Calu3 (cell line): ENCODE results near the gene HIBADH. TPM values are rescaled to one million over a fixed set of nuclear protein-coding genes. Genes with fewer than 3 reads are reported as not detected.

Experiments used
- Bru-seq: library from RNA; stranded (reverse); fragments of 400-500 nt; gene quantifications from one replicate; lab custom pipeline; 2021; lab: Mats Ljungman, UMichigan
- BruChase-seq, 2 experiments: library from RNA; stranded (reverse); fragments of 400-500 nt; gene quantifications; one replicate each; lab custom pipeline; 2021; lab: Mats Ljungman, UMichigan
- BruUV-seq: library from RNA; stranded (reverse); fragments of 400-500 nt; replicated peaks from 2 replicates; lab custom pipeline; 2021; lab: Mats Ljungman, UMichigan
- CTCF ChIA-PET: fragments of 300-600 bp; sonication (Branson Sonifier 250); formaldehyde crosslinking; loops from one replicate; lab custom pipeline; 2022; ENCODE audit warnings: antibody characterized with exemption; lab: Charles Lee
- DNase-seq: peaks from one replicate; pipeline ENCODE4 v3.0.0; 2022
- H3K27ac Mint-ChIP-seq: one replicate; pipeline ENCODE4 v1.8.0; 2022; ENCODE audit warnings: mixed read lengths; ENCODE audit not compliant: unreplicated experiment
- H3K27me3 Mint-ChIP-seq: one replicate; pipeline ENCODE4 v1.8.0; 2022; ENCODE audit warnings: mixed read lengths; ENCODE audit not compliant: unreplicated experiment
- H3K36me3 Mint-ChIP-seq: one replicate; pipeline ENCODE4 v1.8.0; 2022; ENCODE audit warnings: mild to moderate bottlenecking, moderate library complexity, mixed read lengths; ENCODE audit not compliant: insufficient read depth, unreplicated experiment
- H3K4me1 Mint-ChIP-seq: one replicate; pipeline ENCODE4 v1.8.0; 2022; ENCODE audit warnings: mild to moderate bottlenecking, low read depth, mixed read lengths; ENCODE audit not compliant: unreplicated experiment
- H3K4me3 Mint-ChIP-seq: one replicate; pipeline ENCODE4 v1.8.0; 2022; ENCODE audit warnings: mild to moderate bottlenecking, low read depth, moderate library complexity, mixed read lengths; ENCODE audit not compliant: unreplicated experiment
- H3K9me3 Mint-ChIP-seq: one replicate; pipeline ENCODE4 v1.8.0; 2022; ENCODE audit warnings: low read depth, mixed read lengths; ENCODE audit not compliant: unreplicated experiment
- intact Hi-C: fragments of 100-400 bp; cut with micrococcal nuclease; formaldehyde crosslinking; loops from one replicate; pipeline ENCODE4 v1.10.0; 2022; ENCODE audit not compliant: unreplicated experiment
- long read RNA-seq: library from polyadenylated mRNA; stranded (forward); transcript quantifications from one replicate; pipeline ENCODE4 v2.0.0, GENCODE V29; 2022
- total RNA-seq: library from RNA; stranded (reverse); gene quantifications from 2 replicates; pipeline ENCODE4 v1.2.3, GENCODE V29; 2022
- TF ChIP-seq, protein P1 (sequence below): fragments of 200-600 bp; IDR thresholded peaks from one replicate; pipeline ENCODE4 v1.8.0; 2022; ENCODE audit warnings: antibody characterized with exemption; ENCODE audit not compliant: unreplicated experiment

The HIBADH gene
- 74.6 and 75.9 TPM in 2 replicates for total RNA-seq
- percentile 90 among the genes with signal in this experiment for Bru-seq, nascent RNA
- percentile 75 among the genes with signal in this experiment for BruChase-seq, experiment 1, labeled RNA remaining after a 6-hour chase
- percentile 72 among the genes with signal in this experiment for BruChase-seq, experiment 2, labeled RNA remaining after a 2-hour chase
- long read RNA-seq, transcript HIBADH-201 (8 exons, 1,990 nt), result major isoform, 147 of 192 reads
- long read RNA-seq, partial matches to known transcripts, result 20 of 192 reads
- long read RNA-seq, other reads (novel, unspliced or antisense), result 24 of 192 reads

DNA sequence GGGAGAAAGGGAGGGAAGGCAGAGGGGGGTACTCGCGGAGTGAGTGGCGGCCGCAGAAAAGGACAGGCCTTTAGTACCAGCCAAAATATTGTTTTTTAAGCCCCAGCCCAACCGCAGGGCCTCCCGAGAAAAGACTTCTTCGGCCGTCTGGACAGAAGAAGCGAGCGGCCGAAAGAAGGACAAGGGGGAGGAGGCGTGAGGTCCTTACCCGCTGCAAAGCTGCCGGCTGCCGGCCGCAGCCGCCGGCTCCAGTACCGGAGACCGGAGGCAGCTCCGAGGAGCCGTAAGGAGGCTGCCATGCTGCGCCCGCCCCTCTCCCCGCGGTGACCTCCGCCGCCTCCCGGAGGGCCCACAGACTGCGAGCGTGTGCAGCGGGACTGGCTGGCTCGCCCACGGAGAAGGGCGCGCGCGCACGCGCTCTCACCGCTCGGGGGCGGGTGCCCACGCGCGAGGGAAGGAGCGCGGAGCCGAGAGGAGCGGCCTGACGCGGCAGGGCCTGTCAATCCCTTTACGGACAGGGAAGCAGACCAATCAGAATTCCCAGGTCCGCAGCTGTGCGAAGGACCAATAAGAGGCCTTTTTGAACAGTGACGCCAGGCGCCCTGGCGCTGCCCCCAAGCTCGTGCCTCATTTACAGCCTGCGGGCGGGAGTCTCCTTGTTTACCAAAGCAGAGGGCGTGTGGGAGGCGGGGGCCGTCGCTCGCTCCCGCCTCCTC is at the start of gene HIBADH:
HIBADH (minus strand) TSS at position 394 of the 716 bp plus-strand sequence; CDS start at position 299, 95 bp downstream.
- Mint-ChIP-seq H3K27ac (peak within 1 kb of the TSS; percentile 82), H3K9me3 (no peaks in the 10 kb centered on the region), H3K4me3 (peak within 1 kb of the TSS; percentile 91), H3K27me3 (no peaks in the 10 kb centered on the region), H3K4me1 (peaks cover 13% of the 10 kb centered on the region), H3K36me3 (peaks cover 38% of the 10 kb centered on the region)
- no TSS peak for BruUV-seq
- TF ChIP-seq, protein P1, sequence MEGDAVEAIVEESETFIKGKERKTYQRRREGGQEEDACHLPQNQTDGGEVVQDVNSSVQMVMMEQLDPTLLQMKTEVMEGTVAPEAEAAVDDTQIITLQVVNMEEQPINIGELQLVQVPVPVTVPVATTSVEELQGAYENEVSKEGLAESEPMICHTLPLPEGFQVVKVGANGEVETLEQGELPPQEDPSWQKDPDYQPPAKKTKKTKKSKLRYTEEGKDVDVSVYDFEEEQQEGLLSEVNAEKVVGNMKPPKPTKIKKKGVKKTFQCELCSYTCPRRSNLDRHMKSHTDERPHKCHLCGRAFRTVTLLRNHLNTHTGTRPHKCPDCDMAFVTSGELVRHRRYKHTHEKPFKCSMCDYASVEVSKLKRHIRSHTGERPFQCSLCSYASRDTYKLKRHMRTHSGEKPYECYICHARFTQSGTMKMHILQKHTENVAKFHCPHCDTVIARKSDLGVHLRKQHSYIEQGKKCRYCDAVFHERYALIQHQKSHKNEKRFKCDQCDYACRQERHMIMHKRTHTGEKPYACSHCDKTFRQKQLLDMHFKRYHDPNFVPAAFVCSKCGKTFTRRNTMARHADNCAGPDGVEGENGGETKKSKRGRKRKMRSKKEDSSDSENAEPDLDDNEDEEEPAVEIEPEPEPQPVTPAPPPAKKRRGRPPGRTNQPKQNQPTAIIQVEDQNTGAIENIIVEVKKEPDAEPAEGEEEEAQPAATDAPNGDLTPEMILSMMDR, result no peak
- CTCF ChIA-PET, result interaction anchor here (0.6 to 3.1 kb wide), 14 partner anchors 12 to 1355 kb away, joined by 3 to 18 read pairs (median 4); partner anchors contain the start of gene TAX1BP1
- peak; percentile 99 for DNase-seq
- intact Hi-C loops, result loop anchor here (1.0 to 2.0 kb wide), 2 partner anchors 20 to 78 kb away; partner anchors contain the start of gene TAX1BP1

DNA sequence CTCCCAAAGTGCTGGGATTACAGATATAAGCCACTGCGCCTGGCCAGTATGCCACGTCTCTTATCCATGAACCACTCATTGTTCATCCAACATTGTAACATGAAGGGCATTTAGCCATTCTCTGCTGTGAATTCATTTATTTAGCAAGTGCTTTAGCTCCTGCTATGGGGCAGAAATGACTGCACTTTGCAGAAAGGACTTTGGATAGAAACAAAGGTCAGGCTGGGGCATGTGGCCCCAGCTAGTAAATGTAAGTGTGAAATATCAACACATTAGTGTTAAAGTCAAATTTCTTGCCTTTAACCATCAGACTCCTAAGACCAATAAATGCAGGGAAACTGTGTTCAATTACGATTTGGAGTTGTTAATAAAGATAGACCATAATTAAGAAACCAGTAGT is 49.5 kb upstream of the HIBADH start:
- CTCF ChIA-PET, result no interaction called here
- intact Hi-C loops, result no loop called here
- no peak overlapping the region for H3K27ac Mint-ChIP-seq
- TF ChIP-seq, protein P1, result no peak
- no peaks in the 10 kb centered on the region for H3K36me3 Mint-ChIP-seq
- no peak overlapping the region for H3K4me3 Mint-ChIP-seq
- peaks cover 3% of the 10 kb centered on the region for H3K9me3 Mint-ChIP-seq
- peaks cover 52% of the 10 kb centered on the region for H3K4me1 Mint-ChIP-seq
- no TSS peak for BruUV-seq
- no peaks in the 10 kb centered on the region for H3K27me3 Mint-ChIP-seq
- DNase-seq, result no peak

DNA sequence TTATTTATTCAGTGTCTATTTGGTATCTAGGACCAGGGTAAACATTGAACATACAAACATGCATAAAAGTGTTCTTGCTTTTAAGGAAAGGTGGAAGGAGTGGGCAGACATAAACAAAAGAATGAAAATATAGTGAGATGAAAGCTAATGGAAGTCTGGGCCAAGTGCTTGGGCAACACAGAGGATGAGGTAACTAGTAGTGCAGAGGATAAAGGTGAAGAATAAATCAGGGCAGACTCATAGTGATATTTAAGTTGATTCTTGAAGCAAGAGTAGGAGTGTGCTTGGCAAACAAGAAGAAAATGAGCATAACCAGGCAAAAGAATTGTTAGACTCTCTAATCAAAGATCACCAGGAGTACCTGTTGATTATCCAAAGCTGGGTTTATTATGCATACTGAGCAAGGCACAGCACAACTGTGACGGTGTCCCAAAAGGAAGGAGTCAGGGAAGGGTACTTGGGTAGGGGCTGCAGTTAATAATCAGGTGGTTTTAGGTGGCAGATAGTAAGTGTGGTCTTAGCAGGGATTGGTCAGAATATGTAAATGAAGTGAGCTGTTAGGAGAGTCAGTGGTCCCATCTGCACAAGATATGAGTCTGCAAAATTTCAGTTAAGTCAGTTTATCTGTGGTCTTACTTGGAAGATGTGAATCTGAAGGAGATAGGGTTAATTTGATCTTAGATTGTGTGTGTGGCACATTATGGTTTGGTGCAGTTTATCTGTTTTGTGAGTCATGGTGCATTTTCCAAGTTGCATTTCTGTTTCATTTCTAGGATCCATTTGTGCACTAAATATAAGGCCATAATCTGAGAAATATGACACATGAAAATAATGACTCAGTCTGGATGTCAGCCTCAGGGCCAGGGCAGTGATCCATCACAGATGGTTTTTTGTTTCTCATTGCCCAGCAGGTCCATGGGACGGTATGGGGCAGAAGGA is 46.7 kb upstream of the HIBADH start:
- Mint-ChIP-seq H3K27me3 (no peaks in the 10 kb centered on the region), H3K4me3 (no peak overlapping the region), H3K4me1 (peaks cover 35% of the 10 kb centered on the region), H3K27ac (peak overlapping the region; percentile 1), H3K36me3 (no peaks in the 10 kb centered on the region), H3K9me3 (peaks cover 3% of the 10 kb centered on the region)
- TF ChIP-seq, protein P1, result no peak
- CTCF ChIA-PET, result interaction anchor here (0.5 kb wide), 2 partner anchors 75 to 1179 kb away, joined by 3 read pairs; no protein-coding TSS in a partner anchor
- DNase-seq, result no peak
- no TSS peak for BruUV-seq
- intact Hi-C loops, result no loop called here

DNA sequence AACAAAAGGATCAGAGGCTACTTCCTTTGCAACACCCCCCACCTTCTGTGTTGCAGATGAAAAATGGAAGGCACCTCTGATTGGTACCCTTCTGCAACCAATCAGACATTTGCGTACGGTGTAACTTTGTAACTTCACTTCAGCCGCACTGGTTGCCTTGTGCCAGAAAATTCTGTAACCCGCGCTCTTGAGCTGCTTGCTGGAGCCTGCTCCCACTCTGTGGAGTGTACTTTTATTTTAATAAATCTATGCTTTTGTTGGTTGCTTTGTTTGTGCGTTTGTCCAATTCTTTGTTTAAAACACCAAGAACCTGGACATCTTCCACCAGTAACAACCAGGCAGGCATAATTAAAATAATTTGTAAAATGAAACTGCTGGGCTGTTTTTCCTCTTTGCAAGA is 45.8 kb upstream of the HIBADH start:
- Mint-ChIP-seq H3K27ac (no peak overlapping the region), H3K36me3 (no peaks in the 10 kb centered on the region), H3K27me3 (no peaks in the 10 kb centered on the region), H3K4me1 (peaks cover 26% of the 10 kb centered on the region), H3K9me3 (peaks cover 3% of the 10 kb centered on the region), H3K4me3 (no peak overlapping the region)
- no peak for DNase-seq
- BruUV-seq, result no TSS peak
- TF ChIP-seq, protein P1, result no peak
- CTCF ChIA-PET, result no interaction called here
- intact Hi-C loops, result no loop called here
